ENCODE data around the gene KSR2. TPM values are rescaled to one million over a fixed set of nuclear protein-coding genes. Genes with fewer than 3 reads are reported as not detected.

The KSR2 gene
- total RNA-seq, 4 donors from 2014 or later, result 0.02 to 0.10 TPM; not detected in 2

GRCh38 chr12:117844114-117844830 is 124.5 kb downstream of the KSR2 start:
- Histone ChIP-seq H3K4me1 (no peaks in the 10 kb centered on the region), H3K9me3 (peaks cover 0 to 4% (median 0%) of the 10 kb centered on the region in 3 donors), H3K4me3 (no peak overlapping the region), H3K36me3 (no peaks in the 10 kb centered on the region), H3K27me3 (peaks cover 0 to 7% (median 6%) of the 10 kb centered on the region in 3 donors), H3K27ac (no peak overlapping the region)
- ATAC-seq (no peak), DNase-seq (no peak)
- TF ChIP-seq CTCF (IDR thresholded peaks at IDR 0.05 in 4 of 5, conservative IDR thresholded peaks at IDR 0.05 in 1 of 5) (no peak), POLR2A (IDR thresholded peaks at IDR 0.05) (no peak)
- in situ Hi-C loops (cut with MboI; ENCODE audit: low sequenced_read_pairs in 4 of 4), result loop anchor here in 2 of 4 donors (25.0 kb wide), 1 partner anchor 482 kb away; the partner anchor contains the start of gene NOS1 (in 2 of the 2)
- intact Hi-C loops (cut with DNase I; ENCODE audit: low total_unique reads), result no loop called here

DNA sequence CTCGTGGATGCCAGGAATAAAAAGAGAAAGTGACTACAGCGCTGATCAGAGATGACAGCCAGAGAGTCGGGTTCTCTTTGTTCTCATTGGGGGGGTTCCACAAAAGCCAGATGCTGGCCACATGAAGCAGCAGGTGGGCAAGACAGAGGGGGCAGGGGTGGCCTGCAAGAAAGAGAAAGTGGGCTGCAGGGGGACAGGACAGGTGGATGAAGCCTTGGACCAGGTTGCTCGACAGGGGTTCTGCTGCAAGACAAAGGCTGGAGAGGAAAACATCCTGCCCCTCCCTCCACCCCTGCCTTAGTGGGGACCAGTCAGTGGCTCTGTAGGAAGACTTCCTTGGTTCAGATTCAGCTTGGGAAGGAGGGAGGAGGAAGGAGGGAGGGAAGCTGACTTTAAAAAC is 126.2 kb downstream of the KSR2 start:
- H3K9me3 ChIP-seq, result peaks cover 0 to 4% (median 0%) of the 10 kb centered on the region in 3 donors
- DNase-seq (no peak), ATAC-seq (no peak)
- H3K4me3 ChIP-seq, result no peak overlapping the region
- peaks cover 3 to 7% (median 6%) of the 10 kb centered on the region in 3 donors for H3K27me3 ChIP-seq
- in situ Hi-C loops (cut with MboI; ENCODE audit: low sequenced_read_pairs in 4 of 4) (loop anchor here in 2 of 4 donors (25.0 kb wide), 1 partner anchor 480 kb away; the partner anchor contains the start of gene NOS1 (in 2 of the 2)), intact Hi-C loops (cut with DNase I; ENCODE audit: low total_unique reads) (no loop called here)
- no peaks in the 10 kb centered on the region for H3K36me3 ChIP-seq
- H3K27ac ChIP-seq, result no peak overlapping the region
- TF ChIP-seq CTCF (IDR thresholded peaks at IDR 0.05 in 4 of 5, conservative IDR thresholded peaks at IDR 0.05 in 1 of 5) (no peak), POLR2A (IDR thresholded peaks at IDR 0.05) (no peak)
- H3K4me1 ChIP-seq, result no peaks in the 10 kb centered on the region

DNA sequence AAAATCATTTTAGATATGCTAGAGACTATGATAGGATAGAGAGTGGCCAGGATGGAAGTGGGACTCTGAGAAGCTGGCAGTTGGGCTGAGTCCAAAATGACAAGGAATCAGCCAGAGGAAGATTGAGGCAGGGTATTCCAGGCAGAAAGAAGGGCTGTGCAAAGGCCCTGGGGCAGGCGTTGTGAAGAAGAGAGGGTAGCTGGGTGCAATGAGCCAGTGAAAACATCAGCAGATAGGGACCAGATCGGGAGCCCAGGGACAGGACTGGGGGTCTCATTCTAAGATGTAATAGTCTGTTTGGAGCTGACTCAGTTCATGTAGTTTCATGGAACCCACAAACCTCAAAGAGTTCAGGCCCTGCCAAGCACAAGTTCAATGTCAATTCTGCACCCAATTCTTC is 126.6 kb downstream of the KSR2 start:
- in situ Hi-C loops (cut with MboI; ENCODE audit: low sequenced_read_pairs in 4 of 4), result loop anchor here in 2 of 4 donors (25.0 kb wide), 1 partner anchor 480 kb away; the partner anchor contains the start of gene NOS1 (in 2 of the 2)
- H3K27me3 ChIP-seq, result peaks cover 3 to 7% (median 6%) of the 10 kb centered on the region in 3 donors
- intact Hi-C loops (cut with DNase I; ENCODE audit: low total_unique reads), result no loop called here
- no peak overlapping the region for H3K4me3 ChIP-seq
- no peaks in the 10 kb centered on the region for H3K4me1 ChIP-seq
- DNase-seq, result no peak
- H3K27ac ChIP-seq, result no peak overlapping the region
- no peaks in the 10 kb centered on the region for H3K36me3 ChIP-seq
- peaks cover 0 to 4% (median 0%) of the 10 kb centered on the region in 3 donors for H3K9me3 ChIP-seq
- TF ChIP-seq CTCF (IDR thresholded peaks at IDR 0.05 in 4 of 5, conservative IDR thresholded peaks at IDR 0.05 in 1 of 5), result no peak
- no peak for TF ChIP-seq POLR2A (IDR thresholded peaks at IDR 0.05)
- no peak for ATAC-seq

- DNase-seq, result no peak
- no peak for TF ChIP-seq POLR2A (IDR thresholded peaks at IDR 0.05)
- TF ChIP-seq CTCF (IDR thresholded peaks at IDR 0.05 in 4 of 5, conservative IDR thresholded peaks at IDR 0.05 in 1 of 5), result no peak
- Histone ChIP-seq H3K9me3 (no peaks in the 10 kb centered on the region), H3K27ac (no peak overlapping the region), H3K4me3 (no peak overlapping the region), H3K36me3 (no peaks in the 10 kb centered on the region), H3K27me3 (peaks cover 0 to 3% (median 0%) of the 10 kb centered on the region in 3 donors), H3K4me1 (no peaks in the 10 kb centered on the region)
- intact Hi-C loops (cut with DNase I; ENCODE audit: low total_unique reads) (loop anchor here (1.0 to 10.0 kb wide), 5 partner anchors 165 to 625 kb away; no protein-coding TSS in a partner anchor), in situ Hi-C loops (cut with MboI; ENCODE audit: low sequenced_read_pairs in 4 of 4) (loop anchor here (5.0 to 25.0 kb wide), 4 partner anchors 470 to 623 kb away; partner anchors contain the start of gene NOS1 (in 3 of the 4))
- peak in 1 of 2 donors; percentile 17 for ATAC-seq
Measured at GRCh38 chr12:117837737-117838050, 131.1 kb downstream of the KSR2 start.

Data from gastrocnemius medialis (tissue), 4 donors.